Activated CD4-positive, alpha-beta T cell treated with anti-CD3 and anti-CD28 coated beads for 36 hours (primary cell): ENCODE measurements around the gene CLSTN2. TPM values are rescaled to one million over a fixed set of nuclear protein-coding genes. Genes with fewer than 3 reads are reported as not detected.

ENCODE experiments used
- ATAC-seq: fragments of 200-7000 bp; cut with Tn5 transposase; one replicate; pipeline ENCODE4 v1.10.0; 2021; ENCODE audit warnings: mild to moderate bottlenecking, moderate library complexity
- CTCF ChIA-PET: fragments of 350-600 bp; sonication (Branson Sonifier 250); formaldehyde crosslinking; loops from one replicate; lab custom pipeline; 2021; ENCODE audit warnings: antibody characterized with exemption; lab: Charles Lee
- POLR2A ChIA-PET: fragments of 350-600 bp; sonication (Branson Sonifier 250); formaldehyde crosslinking; loops from one replicate; lab custom pipeline; 2021; ENCODE audit warnings: antibody characterized with exemption, inconsistent platforms; lab: Charles Lee
- DNase-seq: peaks from one replicate; pipeline ENCODE4 v3.0.0-alpha.2; 2020
- H3K27ac Mint-ChIP-seq: one replicate; pipeline ENCODE4 v1.8.0; 2021; ENCODE audit warnings: mixed read lengths
- H3K27me3 Mint-ChIP-seq: one replicate; pipeline ENCODE4 v1.8.0; 2021; ENCODE audit warnings: mixed read lengths
- H3K36me3 Mint-ChIP-seq: one replicate; pipeline ENCODE4 v1.8.0; 2021; ENCODE audit warnings: low read depth, mixed read lengths
- H3K4me1 Mint-ChIP-seq: one replicate; pipeline ENCODE4 v1.8.0; 2021; ENCODE audit warnings: mixed read lengths
- H3K4me3 Mint-ChIP-seq: one replicate; pipeline ENCODE4 v1.8.0; 2021; ENCODE audit warnings: mild to moderate bottlenecking, moderate library complexity, mixed read lengths
- H3K9me3 Mint-ChIP-seq: one replicate; pipeline ENCODE4 v1.8.0; 2021; ENCODE audit warnings: low read depth, mixed read lengths
- intact Hi-C, 2 experiments: fragments of 100-400 bp; cut with DNase I in 1 of 2; cut with micrococcal nuclease in 1 of 2; formaldehyde crosslinking; loops; one replicate each; pipeline versions ENCODE4 v1.14.2 to v1.15.1; 2022 to 2024; cut with DNase I, micrococcal nuclease
- total RNA-seq, 2 experiments: library from RNA; stranded (reverse); gene quantifications; one replicate each; pipeline ENCODE4 v1.2.3, GENCODE V29; 2021

Gene CLSTN2
- total RNA-seq, 2 experiments from 2014 or later = not detected

DNA sequence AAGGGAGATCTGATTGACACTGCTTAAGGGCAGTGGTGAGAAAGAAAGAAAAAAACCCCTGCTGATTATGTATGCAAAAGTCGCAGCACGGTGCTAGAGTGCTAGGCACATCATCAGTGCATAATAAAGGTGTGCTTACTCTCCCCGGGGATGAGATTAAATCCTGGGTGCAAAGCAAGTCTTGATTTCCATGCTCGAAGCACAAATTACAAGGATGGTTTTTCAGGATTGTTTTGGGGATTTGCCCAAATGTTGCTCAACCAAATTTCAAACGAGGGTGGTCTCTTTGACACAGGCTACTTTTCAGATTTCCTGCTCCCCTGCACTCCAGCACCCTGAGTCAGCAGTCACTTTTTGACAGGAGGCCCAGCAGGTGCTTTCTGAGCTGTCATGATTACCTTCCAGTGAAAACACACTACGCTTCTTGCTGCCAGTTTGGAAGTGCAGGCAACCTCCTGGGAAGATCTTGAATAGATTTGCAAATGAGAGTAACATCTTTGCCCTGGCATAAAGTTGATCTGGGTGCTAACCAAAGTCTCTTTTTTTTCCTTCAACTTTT, 575.4 kb downstream of the CLSTN2 start:
- POLR2A ChIA-PET = no interaction called here
- H3K4me1 Mint-ChIP-seq = no peaks in the 10 kb centered on the region
- peaks cover 3% of the 10 kb centered on the region for H3K9me3 Mint-ChIP-seq
- ATAC-seq (no peak), DNase-seq (no peak)
- H3K27me3 Mint-ChIP-seq = peaks cover 11% of the 10 kb centered on the region
- CTCF ChIA-PET = no interaction called here
- H3K27ac Mint-ChIP-seq = no peak overlapping the region
- H3K36me3 Mint-ChIP-seq = no peaks in the 10 kb centered on the region
- intact Hi-C loops = no loop called here
- H3K4me3 Mint-ChIP-seq = no peak overlapping the region

GRCh38 chr3:140521751-140522445, 586.9 kb downstream of the CLSTN2 start:
- CTCF ChIA-PET = no interaction called here
- Mint-ChIP-seq H3K27me3 (peaks cover 21% of the 10 kb centered on the region), H3K9me3 (peaks cover 9% of the 10 kb centered on the region), H3K4me1 (no peaks in the 10 kb centered on the region), H3K27ac (no peak overlapping the region), H3K4me3 (no peak overlapping the region), H3K36me3 (peaks cover 3% of the 10 kb centered on the region)
- intact Hi-C loops = no loop called here
- ATAC-seq = no peak
- POLR2A ChIA-PET = no interaction called here
- no peak for DNase-seq

- POLR2A ChIA-PET = no interaction called here
- CTCF ChIA-PET = no interaction called here
- Mint-ChIP-seq H3K27ac (no peak overlapping the region), H3K36me3 (no peaks in the 10 kb centered on the region), H3K4me3 (no peak overlapping the region), H3K9me3 (peaks cover 4% of the 10 kb centered on the region), H3K27me3 (peaks cover 20% of the 10 kb centered on the region), H3K4me1 (no peaks in the 10 kb centered on the region)
- intact Hi-C loops = no loop called here
- no peak for DNase-seq
- ATAC-seq = no peak
These were observed 587.8 kb downstream of the CLSTN2 start for GRCh38 chr3:140522653-140523380.

DNA sequence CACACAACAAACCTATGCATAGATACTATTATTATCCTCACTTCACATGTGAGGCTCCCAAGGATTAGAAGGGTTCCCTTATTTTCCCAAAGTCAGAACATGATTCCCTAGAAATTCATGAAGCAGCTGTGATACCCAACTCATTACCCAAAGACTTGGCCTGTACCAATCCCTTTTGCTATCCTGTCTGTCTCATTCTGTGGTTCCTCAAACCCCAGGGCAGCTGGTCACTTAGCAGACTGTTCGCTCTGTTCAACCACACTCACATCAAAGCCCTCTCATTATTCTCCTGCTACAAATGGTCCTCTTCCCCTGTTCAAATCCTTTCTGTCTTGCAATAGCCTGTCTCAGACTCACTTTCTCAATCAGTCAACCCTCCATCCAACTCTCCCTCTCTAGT, 588.6 kb downstream of the CLSTN2 start:
- DNase-seq (no peak), ATAC-seq (no peak)
- no peaks in the 10 kb centered on the region for H3K4me1 Mint-ChIP-seq
- ChIA-PET POLR2A (no interaction called here), CTCF (no interaction called here)
- H3K9me3 Mint-ChIP-seq = peaks cover 4% of the 10 kb centered on the region
- H3K27me3 Mint-ChIP-seq = peaks cover 20% of the 10 kb centered on the region
- no peak overlapping the region for H3K27ac Mint-ChIP-seq
- no peaks in the 10 kb centered on the region for H3K36me3 Mint-ChIP-seq
- intact Hi-C loops = no loop called here
- H3K4me3 Mint-ChIP-seq = no peak overlapping the region

GRCh38 chr3:140527156-140527555, 592.2 kb downstream of the CLSTN2 start:
- no peaks in the 10 kb centered on the region for H3K36me3 Mint-ChIP-seq
- H3K9me3 Mint-ChIP-seq = no peaks in the 10 kb centered on the region
- peaks cover 17% of the 10 kb centered on the region for H3K27me3 Mint-ChIP-seq
- no peak for ATAC-seq
- no peak for DNase-seq
- no peak overlapping the region for H3K4me3 Mint-ChIP-seq
- ChIA-PET CTCF (no interaction called here), POLR2A (no interaction called here)
- H3K4me1 Mint-ChIP-seq = no peaks in the 10 kb centered on the region
- H3K27ac Mint-ChIP-seq = no peak overlapping the region
- intact Hi-C loops = no loop called here

DNA sequence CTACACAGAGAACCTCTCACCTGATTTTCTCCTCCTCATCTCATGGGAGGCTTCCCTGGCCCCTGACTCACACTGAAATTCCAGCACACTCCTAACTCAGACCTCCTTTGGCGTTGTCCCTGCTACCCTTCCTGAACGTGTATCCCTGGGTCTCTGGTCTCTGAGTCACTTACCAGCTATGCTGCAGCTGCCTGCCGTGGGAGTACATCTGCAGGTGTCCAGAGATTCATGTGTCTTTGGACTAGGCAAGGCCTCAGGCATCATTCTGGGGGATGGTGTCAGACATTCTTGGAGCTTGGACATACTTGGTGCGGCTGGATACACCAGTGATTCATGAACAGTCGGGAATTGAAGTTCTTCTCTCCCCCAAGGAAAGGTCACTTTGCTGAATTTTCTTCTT, 594.1 kb downstream of the CLSTN2 start:
- DNase-seq (no peak), ATAC-seq (no peak)
- intact Hi-C loops = no loop called here
- ChIA-PET POLR2A (no interaction called here), CTCF (interaction anchor here (1.2 kb wide), 1 partner anchor 14 kb away, joined by 3 read pairs; no protein-coding TSS in a partner anchor)
- no peaks in the 10 kb centered on the region for H3K36me3 Mint-ChIP-seq
- peaks cover 9% of the 10 kb centered on the region for H3K27me3 Mint-ChIP-seq
- no peaks in the 10 kb centered on the region for H3K9me3 Mint-ChIP-seq
- H3K4me1 Mint-ChIP-seq = no peaks in the 10 kb centered on the region
- no peak overlapping the region for H3K27ac Mint-ChIP-seq
- no peak overlapping the region for H3K4me3 Mint-ChIP-seq

GRCh38 chr3:140529558-140529957, 594.6 kb downstream of the CLSTN2 start:
- DNase-seq (no peak), ATAC-seq (no peak)
- H3K4me1 Mint-ChIP-seq = no peaks in the 10 kb centered on the region
- H3K9me3 Mint-ChIP-seq = no peaks in the 10 kb centered on the region
- H3K36me3 Mint-ChIP-seq = no peaks in the 10 kb centered on the region
- H3K27me3 Mint-ChIP-seq = peaks cover 7% of the 10 kb centered on the region
- intact Hi-C loops = no loop called here
- no peak overlapping the region for H3K4me3 Mint-ChIP-seq
- POLR2A ChIA-PET = no interaction called here
- H3K27ac Mint-ChIP-seq = no peak overlapping the region
- CTCF ChIA-PET = interaction anchor here (1.2 kb wide), 1 partner anchor 15 kb away, joined by 3 read pairs; no protein-coding TSS in a partner anchor

DNA sequence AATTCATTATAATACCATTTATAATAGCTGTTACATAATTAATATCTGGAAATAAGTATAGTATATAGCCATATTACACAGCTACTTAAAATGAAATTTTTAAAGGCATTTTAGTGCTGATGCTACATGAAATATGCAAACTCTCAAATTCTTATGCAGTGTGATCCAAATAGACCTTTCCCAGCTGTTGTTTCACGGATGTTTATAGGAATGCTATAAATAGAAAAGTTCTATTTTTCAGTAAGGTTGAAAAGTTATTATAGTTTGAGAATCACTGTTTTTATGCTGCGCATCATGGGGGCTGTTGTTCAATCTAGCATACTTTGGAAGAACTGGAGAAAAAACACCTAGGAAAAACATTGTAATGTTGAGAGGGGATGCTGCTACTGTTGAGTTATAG, 595.1 kb downstream of the CLSTN2 start:
- no peak for ATAC-seq
- H3K4me3 Mint-ChIP-seq = no peak overlapping the region
- H3K9me3 Mint-ChIP-seq = no peaks in the 10 kb centered on the region
- peaks cover 4% of the 10 kb centered on the region for H3K27me3 Mint-ChIP-seq
- H3K27ac Mint-ChIP-seq = no peak overlapping the region
- intact Hi-C loops = no loop called here
- ChIA-PET POLR2A (no interaction called here), CTCF (interaction anchor here (1.2 kb wide), 1 partner anchor 15 kb away, joined by 3 read pairs; no protein-coding TSS in a partner anchor)
- no peaks in the 10 kb centered on the region for H3K4me1 Mint-ChIP-seq
- no peaks in the 10 kb centered on the region for H3K36me3 Mint-ChIP-seq
- no peak for DNase-seq

GRCh38 chr3:140530603-140531002, 595.6 kb downstream of the CLSTN2 start:
- H3K4me1 Mint-ChIP-seq = no peaks in the 10 kb centered on the region
- H3K4me3 Mint-ChIP-seq = no peak overlapping the region
- intact Hi-C loops = no loop called here
- ChIA-PET CTCF (no interaction called here), POLR2A (no interaction called here)
- H3K27ac Mint-ChIP-seq = no peak overlapping the region
- peaks cover 2% of the 10 kb centered on the region for H3K27me3 Mint-ChIP-seq
- no peak for DNase-seq
- no peaks in the 10 kb centered on the region for H3K36me3 Mint-ChIP-seq
- ATAC-seq = no peak
- H3K9me3 Mint-ChIP-seq = no peaks in the 10 kb centered on the region

DNA sequence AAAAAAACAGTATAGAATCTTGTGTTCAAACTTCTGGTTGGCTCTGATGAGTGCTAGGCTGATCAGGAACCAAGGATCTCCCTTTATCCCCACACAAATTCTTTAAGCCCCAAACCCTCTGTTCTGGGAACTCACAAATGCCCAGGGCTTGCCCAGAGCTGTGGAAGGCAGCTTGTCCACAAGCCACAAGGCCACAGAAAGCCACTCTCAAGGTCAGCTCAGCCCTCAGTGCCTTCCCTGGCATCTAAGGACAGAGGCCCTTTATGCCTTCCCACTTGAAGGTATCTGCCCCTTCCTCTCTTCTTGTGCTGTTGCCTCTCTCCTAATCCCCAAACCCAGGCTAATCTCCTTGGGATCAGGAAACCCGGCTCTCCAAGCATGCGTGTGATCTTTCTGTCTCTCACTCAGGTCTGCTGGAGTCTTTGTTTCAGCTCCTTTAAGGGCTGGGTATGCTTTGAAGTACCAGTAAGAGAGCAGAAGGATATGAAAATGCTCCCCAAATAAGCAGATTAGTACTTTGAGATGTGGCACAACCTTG, 597.9 kb downstream of the CLSTN2 start:
- ChIA-PET CTCF (no interaction called here), POLR2A (no interaction called here)
- peaks cover 2% of the 10 kb centered on the region for H3K27me3 Mint-ChIP-seq
- H3K27ac Mint-ChIP-seq = no peak overlapping the region
- H3K4me3 Mint-ChIP-seq = no peak overlapping the region
- DNase-seq (no peak), ATAC-seq (no peak)
- H3K9me3 Mint-ChIP-seq = no peaks in the 10 kb centered on the region
- intact Hi-C loops = no loop called here
- H3K36me3 Mint-ChIP-seq = no peaks in the 10 kb centered on the region
- H3K4me1 Mint-ChIP-seq = no peaks in the 10 kb centered on the region

- Mint-ChIP-seq H3K4me3 (no peak overlapping the region), H3K4me1 (no peaks in the 10 kb centered on the region), H3K27ac (no peak overlapping the region), H3K9me3 (no peaks in the 10 kb centered on the region), H3K36me3 (no peaks in the 10 kb centered on the region), H3K27me3 (peaks cover 1% of the 10 kb centered on the region)
- POLR2A ChIA-PET = no interaction called here
- no peak for ATAC-seq
- CTCF ChIA-PET = interaction anchor here (0.9 kb wide), 1 partner anchor 319 kb away, joined by 3 read pairs; no protein-coding TSS in a partner anchor
- intact Hi-C loops = no loop called here
- DNase-seq = no peak
These were observed 602.1 kb downstream of the CLSTN2 start for GRCh38 chr3:140536926-140537726.
